HG03558 (cell line): ENCODE results near the gene FYB1.

Experiments
- ATAC-seq: cut with Tn5 transposase; IDR thresholded peaks from one replicate; pipeline ENCODE4 v1.9.1; 2021; ENCODE audit warnings: moderate number of reproducible peaks; ENCODE audit not compliant: unreplicated experiment; ENCODE audit errors: extremely low read depth

FYB1 gene

GRCh38 chr5:39100301-39100850 is 119.0 kb downstream of the FYB1 start:
- no peak for ATAC-seq

GRCh38 chr5:39099831-39100230 is 119.5 kb downstream of the FYB1 start:
- no peak for ATAC-seq

- no peak for ATAC-seq
Observed at GRCh38 chr5:39093352-39093751, 126.0 kb downstream of the FYB1 start.

GRCh38 chr5:39092581-39093351 is 126.6 kb downstream of the FYB1 start:
- ATAC-seq = no peak

- ATAC-seq = no peak
Observed at GRCh38 chr5:39091940-39092580, 127.3 kb downstream of the FYB1 start.

GRCh38 chr5:39083968-39084367 is 135.4 kb downstream of the FYB1 start:
- ATAC-seq = no peak

GRCh38 chr5:39082995-39083394 is 136.4 kb downstream of the FYB1 start:
- ATAC-seq = no peak

GRCh38 chr5:39080597-39081204 is 138.7 kb downstream of the FYB1 start:
- ATAC-seq = no peak

GRCh38 chr5:39080168-39080567 is 139.2 kb downstream of the FYB1 start:
- ATAC-seq = no peak

GRCh38 chr5:39079147-39079546 is 140.2 kb downstream of the FYB1 start:
- no peak for ATAC-seq

GRCh38 chr5:39076757-39077728 is 142.3 kb downstream of the FYB1 start:
- peak; percentile 19 for ATAC-seq

- ATAC-seq = no peak
Observed at GRCh38 chr5:39076101-39076756, 143.1 kb downstream of the FYB1 start.

- peak; percentile 44 for ATAC-seq
Observed at GRCh38 chr5:39074017-39074814, 145.1 kb downstream of the FYB1 start, which contains the start of gene RICTOR. RICTOR (minus strand) TSS chr5:39074399; CDS start chr5:39074377, 22 bp downstream.

- ATAC-seq = peak; percentile 7
Observed at GRCh38 chr5:39073767-39074016, 145.7 kb downstream of the FYB1 start.

- ATAC-seq = peak; percentile 18
Observed at GRCh38 chr5:39072925-39073766, 146.2 kb downstream of the FYB1 start.

- ATAC-seq = no peak
Observed at GRCh38 chr5:39068099-39068498, 151.3 kb downstream of the FYB1 start.

- no peak for ATAC-seq
Observed at GRCh38 chr5:39064450-39064849, 154.9 kb downstream of the FYB1 start.

- no peak for ATAC-seq
Observed at GRCh38 chr5:39063037-39063436, 156.3 kb downstream of the FYB1 start.
